Measurements from ENCODE around the gene KCNAB1. TPM values are rescaled to one million over a fixed set of nuclear protein-coding genes. Genes with fewer than 3 reads are reported as not detected.

Gene KCNAB1
- total RNA-seq, 3 donors from 2014 or later: 3.9 to 8.3 (median 5.4) TPM

DNA sequence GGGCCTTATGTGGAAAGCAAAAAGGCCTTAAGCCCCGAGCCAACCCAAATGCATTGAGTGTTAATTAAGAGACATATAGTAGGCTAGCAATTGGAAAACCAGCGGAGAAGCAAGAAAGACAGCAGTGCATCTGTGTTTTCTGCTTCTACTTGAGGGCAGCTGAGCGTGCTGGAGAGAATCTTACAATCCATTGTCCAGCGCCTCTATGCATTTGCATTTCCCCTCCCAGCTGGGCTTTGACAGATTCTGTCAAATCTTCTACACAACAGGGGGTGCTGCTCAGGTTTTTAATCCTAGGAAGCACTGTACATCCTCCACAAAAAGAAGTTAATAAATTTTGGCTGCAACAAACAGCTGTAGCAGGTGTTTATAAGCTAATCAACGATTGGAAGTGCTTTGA lies 410.6 kb downstream of the KCNAB1 start:
- no peak for DNase-seq (ENCODE audit: low spot score in 2 of 2)
- H3K9me3 ChIP-seq: no peaks in the 10 kb centered on the region
- TF ChIP-seq POLR2A (IDR thresholded peaks at IDR 0.05) (no peak), POLR2AphosphoS5 (IDR thresholded peaks at IDR 0.05) (no peak)
- TF ChIP-seq, protein P1, sequence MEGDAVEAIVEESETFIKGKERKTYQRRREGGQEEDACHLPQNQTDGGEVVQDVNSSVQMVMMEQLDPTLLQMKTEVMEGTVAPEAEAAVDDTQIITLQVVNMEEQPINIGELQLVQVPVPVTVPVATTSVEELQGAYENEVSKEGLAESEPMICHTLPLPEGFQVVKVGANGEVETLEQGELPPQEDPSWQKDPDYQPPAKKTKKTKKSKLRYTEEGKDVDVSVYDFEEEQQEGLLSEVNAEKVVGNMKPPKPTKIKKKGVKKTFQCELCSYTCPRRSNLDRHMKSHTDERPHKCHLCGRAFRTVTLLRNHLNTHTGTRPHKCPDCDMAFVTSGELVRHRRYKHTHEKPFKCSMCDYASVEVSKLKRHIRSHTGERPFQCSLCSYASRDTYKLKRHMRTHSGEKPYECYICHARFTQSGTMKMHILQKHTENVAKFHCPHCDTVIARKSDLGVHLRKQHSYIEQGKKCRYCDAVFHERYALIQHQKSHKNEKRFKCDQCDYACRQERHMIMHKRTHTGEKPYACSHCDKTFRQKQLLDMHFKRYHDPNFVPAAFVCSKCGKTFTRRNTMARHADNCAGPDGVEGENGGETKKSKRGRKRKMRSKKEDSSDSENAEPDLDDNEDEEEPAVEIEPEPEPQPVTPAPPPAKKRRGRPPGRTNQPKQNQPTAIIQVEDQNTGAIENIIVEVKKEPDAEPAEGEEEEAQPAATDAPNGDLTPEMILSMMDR (IDR thresholded peaks at IDR 0.05): no peak
- H3K27me3 ChIP-seq: no peaks in the 10 kb centered on the region
- H3K36me3 ChIP-seq: no peaks in the 10 kb centered on the region
- H3K4me3 ChIP-seq: no peak overlapping the region
- H3K27ac ChIP-seq: no peak overlapping the region
- no peaks in the 10 kb centered on the region for H3K4me1 ChIP-seq
- intact Hi-C loops (cut with DNase I; ENCODE audit: low total_unique reads): no loop called here

DNA sequence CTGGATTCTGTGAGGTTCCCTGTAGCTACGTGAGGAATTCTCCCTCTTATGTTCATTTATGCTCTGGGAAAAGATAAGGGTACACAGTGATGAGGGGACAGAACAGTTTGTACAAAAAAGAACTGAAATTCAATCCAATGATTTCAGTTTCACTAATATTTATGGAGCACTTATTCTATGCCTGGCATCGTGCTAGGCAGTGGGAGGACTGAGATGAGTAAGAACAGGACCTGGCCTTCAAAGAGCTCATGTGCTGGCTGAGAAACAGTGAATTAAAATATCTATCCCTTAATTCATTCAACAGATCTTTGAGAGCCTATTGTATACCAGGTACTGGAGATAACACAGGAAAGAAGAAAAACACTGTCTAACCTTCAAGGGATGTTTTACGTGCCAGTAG lies 412.4 kb downstream of the KCNAB1 start:
- Histone ChIP-seq H3K4me3 (no peak overlapping the region), H3K4me1 (no peaks in the 10 kb centered on the region), H3K27ac (no peak overlapping the region), H3K27me3 (no peaks in the 10 kb centered on the region), H3K36me3 (no peaks in the 10 kb centered on the region), H3K9me3 (no peaks in the 10 kb centered on the region)
- TF ChIP-seq POLR2A (IDR thresholded peaks at IDR 0.05) (no peak), POLR2AphosphoS5 (IDR thresholded peaks at IDR 0.05) (no peak)
- TF ChIP-seq, protein P1 (IDR thresholded peaks at IDR 0.05): no peak
- intact Hi-C loops (cut with DNase I; ENCODE audit: low total_unique reads): no loop called here
- no peak for DNase-seq (ENCODE audit: low spot score in 2 of 2)

DNA sequence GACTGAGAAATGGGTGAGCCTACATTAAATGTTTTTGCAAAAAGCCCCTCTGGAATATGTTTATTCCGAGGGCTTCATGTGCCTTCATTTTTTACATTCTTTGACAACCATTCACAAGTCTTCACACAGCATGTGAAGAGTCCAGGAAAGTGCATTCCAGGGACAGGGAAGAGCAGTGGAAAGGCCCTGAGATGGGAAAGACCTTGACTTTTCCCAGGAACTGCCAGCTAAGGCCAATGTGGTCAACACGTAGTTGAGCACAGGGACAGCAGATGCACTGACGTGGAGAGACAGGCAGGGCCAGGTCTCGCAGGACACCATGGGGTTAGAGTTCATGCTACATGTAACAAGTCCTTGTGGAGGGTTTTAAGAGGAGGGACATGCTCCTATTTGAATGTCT lies 412.8 kb downstream of the KCNAB1 start:
- intact Hi-C loops (cut with DNase I; ENCODE audit: low total_unique reads): no loop called here
- Histone ChIP-seq H3K36me3 (no peaks in the 10 kb centered on the region), H3K4me1 (no peaks in the 10 kb centered on the region), H3K27me3 (no peaks in the 10 kb centered on the region), H3K9me3 (no peaks in the 10 kb centered on the region), H3K4me3 (no peak overlapping the region), H3K27ac (peak overlapping the region in 1 of 2 donors; percentile 93)
- DNase-seq (ENCODE audit: low spot score in 2 of 2): no peak
- TF ChIP-seq, protein P1 (IDR thresholded peaks at IDR 0.05): no peak
- TF ChIP-seq POLR2AphosphoS5 (IDR thresholded peaks at IDR 0.05) (no peak), POLR2A (IDR thresholded peaks at IDR 0.05) (no peak)

DNA sequence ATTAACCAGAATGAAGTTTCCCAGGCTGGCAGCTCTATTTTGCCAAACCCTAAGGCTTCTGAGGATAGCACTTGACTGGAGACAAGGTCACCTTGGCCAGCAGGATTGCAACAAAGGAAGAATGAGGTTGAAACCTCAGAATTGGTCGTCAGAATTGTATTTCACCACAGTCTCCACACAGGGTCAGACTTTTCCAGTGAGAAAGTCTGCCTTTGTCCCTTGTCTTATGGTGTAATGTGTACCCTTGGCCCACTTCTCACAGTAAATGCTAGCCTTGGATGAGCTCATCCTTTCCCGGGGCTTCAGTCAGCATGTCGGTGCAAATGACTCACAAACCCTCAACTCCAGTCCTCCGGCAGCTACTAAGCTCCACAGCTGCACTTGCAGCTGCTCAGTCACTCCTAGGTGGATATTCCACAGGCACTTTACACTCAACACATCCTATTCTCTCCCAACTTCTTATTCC lies 414.8 kb downstream of the KCNAB1 start:
- no peaks in the 10 kb centered on the region for H3K9me3 ChIP-seq
- H3K36me3 ChIP-seq: no peaks in the 10 kb centered on the region
- no peaks in the 10 kb centered on the region for H3K4me1 ChIP-seq
- H3K27ac ChIP-seq: peak overlapping the region; percentile 83 to 93
- intact Hi-C loops (cut with DNase I; ENCODE audit: low total_unique reads): loop anchor here (5.0 kb wide), 1 partner anchor 137 kb away; the partner anchor contains the start of gene TIPARP
- H3K27me3 ChIP-seq: no peaks in the 10 kb centered on the region
- peak in 1 of 2 donors; percentile 86 for DNase-seq (ENCODE audit: low spot score in 2 of 2)
- TF ChIP-seq POLR2A (IDR thresholded peaks at IDR 0.05) (no peak), POLR2AphosphoS5 (IDR thresholded peaks at IDR 0.05) (peak; percentile 27 to 72 (median 64))
- TF ChIP-seq, protein P1 (IDR thresholded peaks at IDR 0.05): peak; percentile 16 to 46 (median 23)
- H3K4me3 ChIP-seq: no peak overlapping the region

DNA sequence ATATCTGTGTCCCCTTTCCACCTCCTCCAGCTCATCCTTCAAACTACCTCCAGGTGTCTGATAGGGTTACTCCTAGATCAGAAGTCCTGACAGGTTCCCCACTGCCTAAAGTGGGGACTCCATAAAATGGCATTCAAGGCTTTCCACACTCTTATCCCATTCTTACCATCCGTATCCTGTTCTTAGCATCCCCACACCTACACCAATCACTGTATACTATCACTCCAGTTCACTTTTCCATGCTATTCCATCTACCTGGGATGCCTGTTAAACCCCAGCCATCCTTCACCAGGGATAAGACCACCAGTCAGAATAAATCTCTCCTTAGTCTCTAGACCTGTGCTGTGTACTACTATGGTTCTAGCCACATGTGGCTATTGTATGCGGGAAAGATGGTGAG lies 415.4 kb downstream of the KCNAB1 start:
- Histone ChIP-seq H3K4me1 (no peaks in the 10 kb centered on the region), H3K4me3 (no peak overlapping the region), H3K36me3 (no peaks in the 10 kb centered on the region), H3K27me3 (no peaks in the 10 kb centered on the region), H3K9me3 (no peaks in the 10 kb centered on the region), H3K27ac (peak overlapping the region; percentile 83 to 93)
- no peak for TF ChIP-seq POLR2A (IDR thresholded peaks at IDR 0.05)
- no peak for TF ChIP-seq POLR2AphosphoS5 (IDR thresholded peaks at IDR 0.05)
- TF ChIP-seq, protein P1 (IDR thresholded peaks at IDR 0.05): no peak
- intact Hi-C loops (cut with DNase I; ENCODE audit: low total_unique reads): loop anchor here (5.0 kb wide), 1 partner anchor 137 kb away; the partner anchor contains the start of gene TIPARP
- no peak for DNase-seq (ENCODE audit: low spot score in 2 of 2)

Data from breast epithelium (tissue), 4 donors.